IPS-NIHi7 (cell line): Measurements from ENCODE around the gene EVA1A.

Source experiments
- DNase-seq: peaks from one replicate; pipeline ENCODE4 v3.0.0; 2012; ENCODE audit warnings: mixed read lengths; ENCODE audit errors: extremely low spot score

EVA1A gene

DNA sequence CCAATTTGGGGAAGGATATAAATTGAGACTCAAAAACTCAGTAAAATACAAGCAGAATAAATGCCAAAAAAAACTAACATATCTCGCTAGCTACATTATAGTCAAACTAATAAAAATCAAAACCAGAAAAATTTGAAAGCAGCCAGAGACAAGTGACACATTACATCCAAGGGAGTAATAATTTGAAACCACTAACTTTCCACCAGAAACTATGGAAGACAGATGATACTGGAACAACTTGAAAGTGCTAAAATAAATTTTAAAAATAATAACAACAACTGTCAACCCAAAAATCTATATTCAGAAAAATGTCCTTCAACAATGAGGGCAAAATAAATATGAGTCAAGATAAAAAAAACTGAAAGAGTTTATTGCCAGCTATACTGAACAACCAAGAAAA, 110.7 kb downstream of the EVA1A start:
- DNase-seq, result no peak

DNA sequence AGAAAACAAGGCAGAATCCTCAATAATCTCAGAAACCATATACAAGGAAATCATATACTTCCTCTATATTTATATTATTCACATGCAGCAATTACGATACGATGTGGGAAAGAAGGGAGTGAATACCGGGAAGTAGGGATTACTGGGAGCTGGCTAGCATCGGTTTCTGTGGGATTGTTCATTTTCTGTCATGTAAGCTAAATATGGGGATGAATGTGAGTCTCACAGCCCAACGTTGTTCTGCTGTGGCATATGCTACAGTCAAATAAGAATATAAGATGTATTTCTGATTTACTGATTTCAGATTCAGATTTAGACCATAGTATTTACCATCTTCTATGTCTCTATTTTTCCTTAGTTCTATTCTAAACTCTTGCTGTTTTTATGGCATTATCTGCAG, 113.6 kb downstream of the EVA1A start:
- DNase-seq, result no peak
